Gastrocnemius medialis (tissue), 4 donors: ENCODE measurements around the gene NOXA1.

ENCODE experiments used
- POLR2A ChIP-seq, 2 donors: fragments of 450-650 bp; IDR thresholded peaks; one replicate each; pipeline ENCODE4 v1.6.1; 2017; ENCODE audit warnings: antibody characterized with exemption in 2 of 2, mild to moderate bottlenecking in 2 of 2, moderate library complexity in 2 of 2
- TF ChIP-seq, protein P1 (sequence below), 5 experiments: fragments of 450-650 bp in 3 of 5; fragments of 200-600 bp in 2 of 5; sonication (generic) in 2 of 5; IDR thresholded peaks in 4 of 5; conservative IDR thresholded peaks in 1 of 5; 1 replicate in 4 of 5; 2 replicates in 1 of 5; pipeline ENCODE4 v1.5.1; 2016 to 2019; ENCODE audit warnings: antibody characterized with exemption in 5 of 5, mild to moderate bottlenecking in 3 of 5, moderate library complexity in 3 of 5

DNA sequence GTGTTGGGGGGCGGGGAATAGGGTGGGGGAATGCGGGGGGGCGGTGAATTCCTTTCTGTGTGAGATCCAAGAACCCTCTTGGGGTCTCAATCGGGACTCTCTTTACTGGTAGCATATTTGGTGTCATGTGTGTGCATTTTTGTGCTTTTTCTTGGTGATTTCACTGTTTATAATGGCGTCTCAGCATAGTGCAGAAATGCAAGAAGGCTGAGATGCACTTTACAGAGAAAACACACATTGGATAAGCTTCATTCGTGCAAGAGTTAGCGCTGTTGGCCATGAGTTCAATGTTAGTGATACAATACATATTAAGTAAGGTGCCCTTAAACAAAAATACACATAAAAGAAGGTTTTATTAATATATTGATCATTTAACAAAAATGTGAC, 18.7 kb downstream of the NOXA1 start:
- TF ChIP-seq, protein P1, sequence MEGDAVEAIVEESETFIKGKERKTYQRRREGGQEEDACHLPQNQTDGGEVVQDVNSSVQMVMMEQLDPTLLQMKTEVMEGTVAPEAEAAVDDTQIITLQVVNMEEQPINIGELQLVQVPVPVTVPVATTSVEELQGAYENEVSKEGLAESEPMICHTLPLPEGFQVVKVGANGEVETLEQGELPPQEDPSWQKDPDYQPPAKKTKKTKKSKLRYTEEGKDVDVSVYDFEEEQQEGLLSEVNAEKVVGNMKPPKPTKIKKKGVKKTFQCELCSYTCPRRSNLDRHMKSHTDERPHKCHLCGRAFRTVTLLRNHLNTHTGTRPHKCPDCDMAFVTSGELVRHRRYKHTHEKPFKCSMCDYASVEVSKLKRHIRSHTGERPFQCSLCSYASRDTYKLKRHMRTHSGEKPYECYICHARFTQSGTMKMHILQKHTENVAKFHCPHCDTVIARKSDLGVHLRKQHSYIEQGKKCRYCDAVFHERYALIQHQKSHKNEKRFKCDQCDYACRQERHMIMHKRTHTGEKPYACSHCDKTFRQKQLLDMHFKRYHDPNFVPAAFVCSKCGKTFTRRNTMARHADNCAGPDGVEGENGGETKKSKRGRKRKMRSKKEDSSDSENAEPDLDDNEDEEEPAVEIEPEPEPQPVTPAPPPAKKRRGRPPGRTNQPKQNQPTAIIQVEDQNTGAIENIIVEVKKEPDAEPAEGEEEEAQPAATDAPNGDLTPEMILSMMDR (IDR thresholded peaks at IDR 0.05 in 4 of 5, conservative IDR thresholded peaks at IDR 0.05 in 1 of 5) = no peak
- no peak for TF ChIP-seq POLR2A (IDR thresholded peaks at IDR 0.05)
